Neuronal stem cell (in vitro differentiated cells): ENCODE measurements around the gene MMADHC.

ENCODE experiments used
- DNase-seq: peaks from one replicate; pipeline ENCODE4 v3.0.0-alpha.2; 2013; ENCODE audit warnings: low spot score
- H2AFZ ChIP-seq: one replicate; pipeline ENCODE4 v1.6.1; 2013; ENCODE audit warnings: mild to moderate bottlenecking, low read length, inconsistent platforms
- H2AK5ac ChIP-seq: 2 replicates; pipeline ENCODE4 v1.6.1; 2013; ENCODE audit warnings: low read depth, mild to moderate bottlenecking, inconsistent platforms, low read length, moderate library complexity, mixed read lengths
- H2BK120ac ChIP-seq: 2 replicates; pipeline ENCODE4 v1.6.1; 2013; ENCODE audit warnings: low read depth, mild to moderate bottlenecking, inconsistent platforms, low read length, moderate library complexity, mixed read lengths
- H2BK12ac ChIP-seq: one replicate; pipeline ENCODE4 v1.6.1; 2013; ENCODE audit warnings: low read length, inconsistent platforms
- H2BK15ac ChIP-seq: 2 replicates; pipeline ENCODE4 v1.6.1; 2013; ENCODE audit warnings: mild to moderate bottlenecking, low read length, inconsistent platforms, mixed read lengths
- H2BK5ac ChIP-seq: one replicate; pipeline ENCODE4 v1.6.1; 2013; ENCODE audit warnings: inconsistent platforms, mild to moderate bottlenecking, low read length, moderate library complexity
- H3K14ac ChIP-seq: one replicate; pipeline ENCODE4 v1.6.1; 2013; ENCODE audit warnings: low read length, inconsistent platforms
- H3K18ac ChIP-seq: 2 replicates; pipeline ENCODE4 v1.6.1; 2013; ENCODE audit warnings: low read length, inconsistent platforms
- H3K23ac ChIP-seq: 2 replicates; pipeline ENCODE4 v1.6.1; 2013; ENCODE audit warnings: low read depth, mild to moderate bottlenecking, mixed read lengths, low read length, inconsistent platforms; ENCODE audit not compliant: poor library complexity
- H3K27ac ChIP-seq: replicated peaks from 3 replicates; pipeline ENCODE4 v1.5.1; 2013; ENCODE audit warnings: low read length, inconsistent platforms
- H3K27me3 ChIP-seq, 3 experiments: 2 replicates each; pipeline ENCODE4 v1.6.1; 2013; ENCODE audit warnings: low read length in 3 of 3, mild to moderate bottlenecking in 2 of 3, inconsistent platforms in 1 of 3, low read depth in 1 of 3, mixed read lengths in 1 of 3, moderate library complexity in 1 of 3; ENCODE audit not compliant: control insufficient read depth in 3 of 3, insufficient read depth in 3 of 3
- H3K36me3 ChIP-seq, 2 donors: replicated peaks in 1 of 2; 2 replicates each; pipeline ENCODE4 v1.6.1; 2013; ENCODE audit warnings: low read length in 2 of 2; ENCODE audit not compliant: control insufficient read depth in 2 of 2, insufficient read depth in 2 of 2
- H3K4ac ChIP-seq: 2 replicates; pipeline ENCODE4 v1.6.1; 2013; ENCODE audit warnings: inconsistent platforms, mild to moderate bottlenecking, low read length, moderate library complexity
- H3K4me1 ChIP-seq, 2 donors: 1 replicate in 1 of 2; 2 replicates in 1 of 2; pipeline ENCODE4 v1.6.1; 2013; ENCODE audit warnings: low read length in 2 of 2, low read depth in 1 of 2; ENCODE audit not compliant: control insufficient read depth in 2 of 2, insufficient read depth in 1 of 2
- H3K4me2 ChIP-seq: one replicate; pipeline ENCODE4 v1.6.1; 2013; ENCODE audit warnings: mild to moderate bottlenecking, low read length, inconsistent platforms; ENCODE audit not compliant: insufficient read depth, poor library complexity, severe bottlenecking
- H3K4me3 ChIP-seq, 2 donors: 2 replicates each; pipeline ENCODE4 v1.5.1; 2013; ENCODE audit warnings: low read length in 2 of 2, mild to moderate bottlenecking in 2 of 2, inconsistent platforms in 1 of 2, moderate library complexity in 1 of 2
- H3K79me1 ChIP-seq: one replicate; pipeline ENCODE4 v1.6.1; 2013; ENCODE audit warnings: low read depth, mild to moderate bottlenecking, inconsistent platforms, low read length, moderate library complexity
- H3K9ac ChIP-seq: one replicate; pipeline ENCODE4 v1.6.1; 2013; ENCODE audit warnings: mild to moderate bottlenecking, low read depth, low read length, inconsistent platforms; ENCODE audit not compliant: poor library complexity
- H3K9me3 ChIP-seq, 2 donors: replicated peaks in 1 of 2; 2 replicates each; pipeline versions ENCODE3 to v1.6.1; 2013; ENCODE audit warnings: low read length in 2 of 2, mild to moderate bottlenecking in 2 of 2, inconsistent platforms in 1 of 2, low read depth in 1 of 2, mixed read lengths in 1 of 2, moderate library complexity in 1 of 2; ENCODE audit not compliant: control insufficient read depth in 2 of 2, insufficient read depth in 1 of 2
- H4K8ac ChIP-seq: one replicate; pipeline ENCODE4 v1.6.1; 2013; ENCODE audit warnings: low read depth, mild to moderate bottlenecking, inconsistent platforms, low read length, moderate library complexity
- H4K91ac ChIP-seq: one replicate; pipeline ENCODE4 v1.6.1; 2013; ENCODE audit warnings: low read length, low read depth, mild to moderate bottlenecking, inconsistent platforms; ENCODE audit not compliant: poor library complexity
- WGBS, 2 donors: extraction: QIAGEN DNeasy Blood & Tissue Kit; methylation state at CpG; one replicate each; pipeline ENCODE4 v1.1.7; 2013; ENCODE audit warnings: missing lambda C conversion rate in 2 of 2, mixed read lengths in 1 of 2; ENCODE audit not compliant: insufficient read length in 2 of 2, insufficient replicate concordance in 1 of 2; ENCODE audit errors: extremely low coverage in 2 of 2; 5-methylcytosine and 5-hydroxymethylcytosine counted together

MMADHC gene

DNA sequence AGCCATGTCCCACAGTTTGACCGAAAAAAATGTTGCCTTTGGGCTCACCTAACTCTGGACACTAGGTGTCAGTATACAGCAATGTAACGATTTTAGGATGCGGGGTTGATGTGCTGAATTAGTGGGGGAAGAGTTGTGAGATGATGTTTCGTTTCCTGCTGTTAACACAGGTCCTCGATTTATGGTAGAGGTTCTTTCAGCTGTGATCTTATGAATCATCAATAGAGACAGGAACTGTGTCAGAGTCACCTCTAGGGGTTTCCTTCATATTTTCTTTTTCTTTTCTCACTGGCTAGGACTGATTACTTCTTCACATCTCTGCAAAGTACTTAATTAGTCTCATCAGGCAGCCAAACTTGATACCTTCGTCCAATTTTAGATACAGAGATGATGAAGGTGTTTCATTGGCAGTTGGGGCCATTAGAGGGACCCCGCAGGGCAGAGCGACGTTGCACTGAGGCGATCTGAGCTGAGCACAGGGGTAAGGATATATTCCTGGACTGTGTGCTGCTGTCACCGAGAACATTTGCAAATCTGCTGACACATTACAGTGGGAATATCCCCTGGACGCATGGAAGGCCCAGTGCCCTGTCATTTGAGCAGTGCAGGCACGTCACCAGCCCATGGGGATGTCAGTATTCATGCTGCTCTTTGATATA is 10.2 kb upstream of the MMADHC start:
- DNase-seq: peak; percentile 57
- peaks cover 4 to 8% of the 10 kb centered on the region in 2 donors for H3K9me3 ChIP-seq
- H3K36me3 ChIP-seq: no peaks in the 10 kb centered on the region
- H3K27ac ChIP-seq: no peak overlapping the region
- no peak overlapping the region for H4K91ac ChIP-seq
- no peaks in the 10 kb centered on the region for H3K27me3 ChIP-seq
- no peak overlapping the region for H2BK120ac ChIP-seq
- no peak overlapping the region for H2AK5ac ChIP-seq
- no peak overlapping the region for H3K9ac ChIP-seq
- peak overlapping the region; percentile 67 for H2AFZ ChIP-seq
- H2BK5ac ChIP-seq: no peak overlapping the region
- H3K4me1 ChIP-seq: peaks cover 0 to 7% of the 10 kb centered on the region in 2 donors
- no peak overlapping the region for H2BK12ac ChIP-seq
- H3K79me1 ChIP-seq: no peaks in the 10 kb centered on the region
- H3K4me3 ChIP-seq: no peak overlapping the region
- no peak overlapping the region for H3K18ac ChIP-seq
- H3K23ac ChIP-seq: no peak overlapping the region
- H4K8ac ChIP-seq: no peak overlapping the region
- no peak overlapping the region for H3K14ac ChIP-seq
- no peak overlapping the region for H2BK15ac ChIP-seq
- no peak overlapping the region for H3K4ac ChIP-seq
- H3K4me2 ChIP-seq: no peak overlapping the region
- no CpG with 5 or more reads among the region's 13 CpGs for WGBS, 2 donors

DNA sequence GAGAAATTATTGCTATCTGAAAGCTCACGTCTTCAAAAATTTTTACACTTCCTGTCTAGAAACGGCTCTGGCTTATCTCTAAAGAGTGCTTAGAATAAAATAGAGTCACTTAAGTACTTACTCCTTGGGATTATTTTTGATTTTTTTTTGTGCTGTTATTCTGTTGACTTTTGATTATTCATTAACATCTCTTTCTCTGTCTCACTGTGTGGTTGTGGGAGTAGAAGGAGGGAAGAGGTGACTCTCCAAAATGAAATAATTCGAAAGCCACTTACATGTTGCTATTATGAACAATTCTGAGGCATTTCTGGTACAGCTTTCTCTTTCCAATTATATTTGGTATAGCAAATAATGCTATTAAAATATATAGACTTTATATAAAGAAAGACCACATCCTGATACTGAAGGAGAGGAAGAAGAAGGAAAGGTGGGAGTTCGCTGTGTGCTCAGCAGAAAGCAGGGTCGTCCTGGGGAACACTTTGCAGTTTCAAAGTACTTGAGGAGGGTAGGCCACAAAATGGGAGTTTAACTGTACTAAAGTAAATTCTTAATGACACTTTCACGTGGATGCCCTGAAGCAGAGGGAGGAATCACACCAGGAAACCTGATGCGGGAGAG is 9.6 kb upstream of the MMADHC start:
- no peaks in the 10 kb centered on the region for H3K36me3 ChIP-seq
- no peak overlapping the region for H4K91ac ChIP-seq
- H3K4me3 ChIP-seq: no peak overlapping the region
- no peaks in the 10 kb centered on the region for H3K27me3 ChIP-seq
- no peak overlapping the region for H3K4ac ChIP-seq
- no peak overlapping the region for H2AK5ac ChIP-seq
- H3K4me2 ChIP-seq: no peak overlapping the region
- peaks cover 0 to 5% of the 10 kb centered on the region in 2 donors for H3K4me1 ChIP-seq
- no peak for DNase-seq
- H2BK5ac ChIP-seq: no peak overlapping the region
- WGBS, 2 donors: no CpG with 5 or more reads among the region's 7 CpGs
- no peak overlapping the region for H2BK120ac ChIP-seq
- no peak overlapping the region for H2BK12ac ChIP-seq
- no peak overlapping the region for H3K14ac ChIP-seq
- no peak overlapping the region for H3K9ac ChIP-seq
- no peak overlapping the region for H3K23ac ChIP-seq
- no peaks in the 10 kb centered on the region for H3K79me1 ChIP-seq
- H3K9me3 ChIP-seq: peaks cover 4 to 8% of the 10 kb centered on the region in 2 donors
- no peak overlapping the region for H3K18ac ChIP-seq
- H4K8ac ChIP-seq: no peak overlapping the region
- no peak overlapping the region for H3K27ac ChIP-seq
- no peak overlapping the region for H2BK15ac ChIP-seq
- peak overlapping the region; percentile 67 for H2AFZ ChIP-seq

DNA sequence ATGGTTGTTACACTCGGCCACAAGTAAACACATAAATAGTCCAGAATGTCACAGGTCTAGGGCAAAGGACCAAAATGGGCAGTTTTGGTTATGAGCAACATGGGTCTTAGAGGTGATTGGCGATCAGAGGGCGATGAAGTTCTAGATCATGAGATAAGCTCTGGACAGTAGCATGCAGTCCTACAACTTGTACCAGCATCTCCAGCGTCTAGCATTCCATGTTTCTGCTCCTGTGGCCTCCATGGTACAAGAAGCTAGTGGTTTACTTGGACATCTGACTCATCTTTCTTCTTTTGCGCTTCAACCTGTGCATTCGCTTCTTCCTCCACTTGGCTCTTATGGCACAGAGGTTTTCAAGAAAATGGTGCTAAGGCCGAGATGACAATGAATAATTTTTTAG is 8.9 kb upstream of the MMADHC start:
- Histone ChIP-seq H3K4ac (no peak overlapping the region), H3K36me3 (no peaks in the 10 kb centered on the region), H4K8ac (no peak overlapping the region), H2BK15ac (no peak overlapping the region), H3K4me3 (no peak overlapping the region), H2AK5ac (no peak overlapping the region), H3K9ac (no peak overlapping the region), H3K4me1 (no peaks in the 10 kb centered on the region), H3K27ac (no peak overlapping the region), H4K91ac (no peak overlapping the region), H3K4me2 (no peak overlapping the region), H3K79me1 (no peaks in the 10 kb centered on the region), H3K9me3 (peaks cover 2 to 8% of the 10 kb centered on the region in 2 donors), H3K23ac (no peak overlapping the region), H3K27me3 (no peaks in the 10 kb centered on the region), H2BK5ac (no peak overlapping the region), H2AFZ (no peak overlapping the region), H3K18ac (no peak overlapping the region), H2BK120ac (no peak overlapping the region), H3K14ac (no peak overlapping the region), H2BK12ac (no peak overlapping the region)
- DNase-seq: no peak
- no CpG with 5 or more reads among the region's 7 CpGs for WGBS, 2 donors

DNA sequence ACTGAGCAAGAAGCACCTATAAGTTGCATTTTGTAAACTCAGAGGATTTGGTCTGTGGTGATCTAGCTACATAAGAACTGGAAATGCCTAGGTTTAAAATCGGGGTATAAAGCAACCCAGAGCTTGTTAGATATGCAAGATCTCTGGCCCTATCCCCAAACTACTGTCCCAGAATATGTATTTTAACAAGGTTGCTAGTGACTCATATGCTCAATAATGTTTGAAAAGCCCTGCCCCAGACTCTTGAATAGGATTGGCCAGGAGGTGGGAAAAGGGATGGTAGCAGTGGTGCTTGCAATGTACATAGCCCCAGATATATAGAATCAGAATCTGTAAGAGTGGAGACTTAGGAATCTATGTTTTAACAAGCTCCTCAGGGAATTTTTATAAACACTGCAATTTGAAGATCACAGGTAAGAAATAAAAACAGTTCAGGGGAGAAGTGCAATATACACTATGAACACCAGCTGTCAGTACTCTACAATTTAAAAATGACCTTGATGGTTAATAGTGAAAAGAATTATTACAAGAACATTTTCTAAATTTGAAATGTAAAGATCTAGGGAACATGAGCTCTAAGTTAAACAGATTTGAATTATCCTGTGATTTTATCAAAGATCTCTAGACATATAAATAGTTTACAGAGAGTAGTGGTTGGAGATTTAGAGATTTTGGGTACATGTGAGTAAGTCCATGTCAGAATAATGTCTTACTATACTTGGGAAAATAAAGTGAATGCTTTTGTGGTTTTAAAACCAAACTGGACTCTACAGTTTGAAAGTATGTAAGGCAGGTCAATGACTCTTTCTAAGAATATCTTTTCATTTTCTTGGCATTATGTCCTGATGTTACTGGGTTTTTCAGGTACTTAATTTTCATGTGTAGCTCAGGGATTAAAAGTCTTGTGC is 7.7 kb upstream of the MMADHC start:
- no peak overlapping the region for H2BK15ac ChIP-seq
- H3K14ac ChIP-seq: no peak overlapping the region
- no peak overlapping the region for H3K4me3 ChIP-seq
- no peak overlapping the region for H2BK120ac ChIP-seq
- H4K8ac ChIP-seq: no peak overlapping the region
- H3K4me1 ChIP-seq: no peaks in the 10 kb centered on the region
- no peak overlapping the region for H2AFZ ChIP-seq
- H4K91ac ChIP-seq: no peak overlapping the region
- H3K4me2 ChIP-seq: no peak overlapping the region
- no peaks in the 10 kb centered on the region for H3K79me1 ChIP-seq
- no peak overlapping the region for H3K27ac ChIP-seq
- no peak overlapping the region for H2AK5ac ChIP-seq
- H3K4ac ChIP-seq: no peak overlapping the region
- WGBS, 2 donors: no CpG with 5 or more reads among the region's 1 CpG
- H2BK5ac ChIP-seq: no peak overlapping the region
- no peaks in the 10 kb centered on the region for H3K27me3 ChIP-seq
- no peak overlapping the region for H3K23ac ChIP-seq
- H2BK12ac ChIP-seq: no peak overlapping the region
- H3K9ac ChIP-seq: no peak overlapping the region
- DNase-seq: no peak
- H3K9me3 ChIP-seq: peaks cover 0 to 1% of the 10 kb centered on the region in 2 donors
- H3K36me3 ChIP-seq: no peaks in the 10 kb centered on the region
- no peak overlapping the region for H3K18ac ChIP-seq
